Measurements from ENCODE around the gene URB2.

- TF ChIP-seq CTCF (IDR thresholded peaks at IDR 0.05; ENCODE audit: low read length) (no peak), EZH2phosphoT487 (IDR thresholded peaks at IDR 0.05; ENCODE audit: low read length) (no peak)
Observed at GRCh38 chr1:229593800-229594199, 32.2 kb upstream of the URB2 start.

All from MM.1S (cell line).